ENCODE measurements around the gene RPA1. TPM values are rescaled to one million over a fixed set of nuclear protein-coding genes. Genes with fewer than 3 reads are reported as not detected.

The RPA1 gene
- total RNA-seq, 1 experiment from 2014 or later, result 69.1 TPM

DNA sequence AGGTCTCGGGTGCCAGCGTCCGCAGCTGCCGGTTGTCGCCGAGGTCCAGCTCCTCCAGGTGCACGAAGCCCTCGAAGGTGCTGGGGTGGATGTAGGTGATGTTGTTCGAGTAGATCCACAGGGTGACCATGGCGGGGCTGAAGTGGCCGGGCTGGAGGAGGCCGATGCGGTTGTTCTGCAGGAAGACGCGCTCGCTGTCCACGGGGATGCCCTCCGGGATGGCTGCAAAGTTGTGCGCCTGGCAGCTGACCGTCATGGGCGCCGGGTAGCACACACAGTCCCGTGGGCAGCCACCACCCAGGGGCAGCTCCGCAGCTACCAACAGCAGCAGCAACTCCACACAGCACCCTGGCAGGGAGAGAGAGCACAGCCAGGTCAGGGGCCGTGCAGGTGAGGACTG lies 107.7 kb downstream of the RPA1 start:
- Histone ChIP-seq H3K4me3 (ENCODE audit: low read length) (no peak overlapping the region), H3K4me1 (ENCODE audit: insufficient read depth, low read length) (no peaks in the 10 kb centered on the region), H2AFZ (ENCODE audit: low read length) (no peak overlapping the region), H3K79me2 (ENCODE audit: low read length) (no peaks in the 10 kb centered on the region), H3F3A (ENCODE audit: low read length, unreplicated experiment) (no peaks in the 10 kb centered on the region), H3K36me3 (ENCODE audit: low read depth, low read length) (no peaks in the 10 kb centered on the region), H3K9me3 (ENCODE audit: low read length) (no peaks in the 10 kb centered on the region), H3K4me2 (ENCODE audit: low read length) (no peak overlapping the region), H4K20me1 (ENCODE audit: low read length) (no peaks in the 10 kb centered on the region), H3K9me2 (replicated peaks; ENCODE audit: low read length) (no peaks in the 10 kb centered on the region), H3K27me3 (ENCODE audit: low read length) (no peaks in the 10 kb centered on the region), H3K27ac (ENCODE audit: low read length) (no peak overlapping the region), H3K9ac (ENCODE audit: low read length) (no peak overlapping the region)
- BruUV-seq (replicated peaks), result no TSS peak
- TF ChIP-seq EZH2 (IDR thresholded peaks at IDR 0.05; ENCODE audit: low read length, unreplicated experiment) (no peak), EZH2phosphoT487 (IDR thresholded peaks at IDR 0.05; ENCODE audit: borderline replicate concordance, low read length) (no peak)
- TF ChIP-seq, protein P1, sequence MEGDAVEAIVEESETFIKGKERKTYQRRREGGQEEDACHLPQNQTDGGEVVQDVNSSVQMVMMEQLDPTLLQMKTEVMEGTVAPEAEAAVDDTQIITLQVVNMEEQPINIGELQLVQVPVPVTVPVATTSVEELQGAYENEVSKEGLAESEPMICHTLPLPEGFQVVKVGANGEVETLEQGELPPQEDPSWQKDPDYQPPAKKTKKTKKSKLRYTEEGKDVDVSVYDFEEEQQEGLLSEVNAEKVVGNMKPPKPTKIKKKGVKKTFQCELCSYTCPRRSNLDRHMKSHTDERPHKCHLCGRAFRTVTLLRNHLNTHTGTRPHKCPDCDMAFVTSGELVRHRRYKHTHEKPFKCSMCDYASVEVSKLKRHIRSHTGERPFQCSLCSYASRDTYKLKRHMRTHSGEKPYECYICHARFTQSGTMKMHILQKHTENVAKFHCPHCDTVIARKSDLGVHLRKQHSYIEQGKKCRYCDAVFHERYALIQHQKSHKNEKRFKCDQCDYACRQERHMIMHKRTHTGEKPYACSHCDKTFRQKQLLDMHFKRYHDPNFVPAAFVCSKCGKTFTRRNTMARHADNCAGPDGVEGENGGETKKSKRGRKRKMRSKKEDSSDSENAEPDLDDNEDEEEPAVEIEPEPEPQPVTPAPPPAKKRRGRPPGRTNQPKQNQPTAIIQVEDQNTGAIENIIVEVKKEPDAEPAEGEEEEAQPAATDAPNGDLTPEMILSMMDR (conservative IDR thresholded peaks at IDR 0.05; ENCODE audit: low read depth, low read length), result no peak
- intact Hi-C loops (cut with micrococcal nuclease), result no loop called here
- ChIA-PET POLR2A (ENCODE audit: unreplicated experiment) (no interaction called here), CTCF (no interaction called here)
- ATAC-seq, result no peak
- no peak for DNase-seq

- Histone ChIP-seq H3K9ac (ENCODE audit: low read length) (no peak overlapping the region), H3K9me3 (ENCODE audit: low read length) (no peaks in the 10 kb centered on the region), H3K36me3 (ENCODE audit: low read depth, low read length) (no peaks in the 10 kb centered on the region), H3K9me2 (replicated peaks; ENCODE audit: low read length) (no peaks in the 10 kb centered on the region), H2AFZ (ENCODE audit: low read length) (no peak overlapping the region), H3K4me1 (ENCODE audit: insufficient read depth, low read length) (no peaks in the 10 kb centered on the region), H3K4me3 (ENCODE audit: low read length) (no peak overlapping the region), H3K27ac (ENCODE audit: low read length) (no peak overlapping the region), H3K4me2 (ENCODE audit: low read length) (no peak overlapping the region), H3F3A (ENCODE audit: low read length, unreplicated experiment) (no peaks in the 10 kb centered on the region), H4K20me1 (ENCODE audit: low read length) (no peaks in the 10 kb centered on the region), H3K27me3 (ENCODE audit: low read length) (no peaks in the 10 kb centered on the region), H3K79me2 (ENCODE audit: low read length) (no peaks in the 10 kb centered on the region)
- ChIA-PET POLR2A (ENCODE audit: unreplicated experiment) (no interaction called here), CTCF (no interaction called here)
- intact Hi-C loops (cut with micrococcal nuclease), result no loop called here
- TF ChIP-seq EZH2phosphoT487 (IDR thresholded peaks at IDR 0.05; ENCODE audit: borderline replicate concordance, low read length) (no peak), EZH2 (IDR thresholded peaks at IDR 0.05; ENCODE audit: low read length, unreplicated experiment) (no peak)
- TF ChIP-seq, protein P1 (conservative IDR thresholded peaks at IDR 0.05; ENCODE audit: low read depth, low read length), result no peak
- no TSS peak for BruUV-seq (replicated peaks)
- DNase-seq (no peak), ATAC-seq (no peak)
These were observed 110.4 kb downstream of the RPA1 start for GRCh38 chr17:1939981-1940809.

DNA sequence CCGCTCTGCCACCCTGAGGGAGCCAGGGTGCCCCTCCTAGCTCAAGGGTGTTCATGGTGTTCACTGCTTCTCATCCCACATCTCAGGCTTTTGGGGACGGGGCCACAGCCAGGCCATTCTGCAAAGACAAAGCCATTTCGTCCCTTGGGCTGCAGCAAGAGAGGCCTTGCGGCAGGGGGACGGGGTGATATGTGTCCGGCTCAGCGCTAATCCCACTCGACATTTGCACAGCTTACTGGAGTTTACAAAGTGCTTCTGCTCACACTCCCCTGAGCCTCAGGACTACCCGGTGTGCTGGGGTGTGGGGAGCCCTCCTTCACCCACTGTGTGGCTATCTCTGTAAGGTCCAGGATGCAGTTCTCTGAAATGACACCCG lies 111.0 kb downstream of the RPA1 start:
- POLR2A ChIA-PET (ENCODE audit: unreplicated experiment), result no interaction called here
- Histone ChIP-seq H3K36me3 (ENCODE audit: low read depth, low read length) (no peaks in the 10 kb centered on the region), H3K9me2 (replicated peaks; ENCODE audit: low read length) (no peaks in the 10 kb centered on the region), H3K4me3 (ENCODE audit: low read length) (no peak overlapping the region), H3K27ac (ENCODE audit: low read length) (no peak overlapping the region), H3K4me2 (ENCODE audit: low read length) (no peak overlapping the region), H3K27me3 (ENCODE audit: low read length) (no peaks in the 10 kb centered on the region), H3K9me3 (ENCODE audit: low read length) (no peaks in the 10 kb centered on the region), H3K4me1 (ENCODE audit: insufficient read depth, low read length) (no peaks in the 10 kb centered on the region), H3K79me2 (ENCODE audit: low read length) (no peaks in the 10 kb centered on the region), H3K9ac (ENCODE audit: low read length) (no peak overlapping the region), H4K20me1 (ENCODE audit: low read length) (no peaks in the 10 kb centered on the region), H3F3A (ENCODE audit: low read length, unreplicated experiment) (no peaks in the 10 kb centered on the region), H2AFZ (ENCODE audit: low read length) (no peak overlapping the region)
- no TSS peak for BruUV-seq (replicated peaks)
- DNase-seq (no peak), ATAC-seq (no peak)
- intact Hi-C loops (cut with micrococcal nuclease), result no loop called here
- CTCF ChIA-PET, result no interaction called here
- TF ChIP-seq EZH2 (IDR thresholded peaks at IDR 0.05; ENCODE audit: low read length, unreplicated experiment) (no peak), EZH2phosphoT487 (IDR thresholded peaks at IDR 0.05; ENCODE audit: borderline replicate concordance, low read length) (no peak)
- TF ChIP-seq, protein P1 (conservative IDR thresholded peaks at IDR 0.05; ENCODE audit: low read depth, low read length), result no peak

Data from PC-3 (cell line).